ENCODE measurements around the gene ILKAP. TPM values are rescaled to one million over a fixed set of nuclear protein-coding genes. Genes with fewer than 3 reads are reported as not detected.
A peak's percentile ranks its signal among the peaks of the same experiment; 100 is the strongest.

Gene ILKAP
- total RNA-seq, 6 experiments from 2014 or later: 9.8 to 24.3 (median 16.8) TPM

DNA sequence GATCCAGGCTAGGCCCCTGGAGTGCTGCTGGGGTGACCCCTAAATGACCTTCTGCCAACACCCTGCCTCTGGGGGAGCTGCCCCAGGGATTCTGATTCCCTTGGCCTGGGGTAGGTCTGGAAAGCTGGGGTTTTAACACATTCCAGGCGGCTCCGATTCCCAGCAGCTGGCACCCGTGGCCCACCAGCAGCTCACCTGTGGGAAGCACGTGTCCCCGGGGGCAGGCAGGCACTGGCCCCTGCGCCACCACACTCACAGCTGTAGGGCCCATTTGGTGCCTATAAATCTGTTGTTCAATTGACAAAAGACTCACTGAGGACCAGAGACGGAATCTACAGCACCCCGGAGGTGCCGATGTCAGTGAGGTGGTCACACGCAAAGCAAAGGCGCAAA, 69.1 kb downstream of the ILKAP start:
- no peaks in the 10 kb centered on the region for H3K9me3 ChIP-seq
- 95% methylated on average over 4 of the region's 11 CpGs for WGBS (ENCODE audit: insufficient coverage, low coverage, low lambda C conversion rate, missing lambda C conversion rate)
- TF ChIP-seq, protein P1, sequence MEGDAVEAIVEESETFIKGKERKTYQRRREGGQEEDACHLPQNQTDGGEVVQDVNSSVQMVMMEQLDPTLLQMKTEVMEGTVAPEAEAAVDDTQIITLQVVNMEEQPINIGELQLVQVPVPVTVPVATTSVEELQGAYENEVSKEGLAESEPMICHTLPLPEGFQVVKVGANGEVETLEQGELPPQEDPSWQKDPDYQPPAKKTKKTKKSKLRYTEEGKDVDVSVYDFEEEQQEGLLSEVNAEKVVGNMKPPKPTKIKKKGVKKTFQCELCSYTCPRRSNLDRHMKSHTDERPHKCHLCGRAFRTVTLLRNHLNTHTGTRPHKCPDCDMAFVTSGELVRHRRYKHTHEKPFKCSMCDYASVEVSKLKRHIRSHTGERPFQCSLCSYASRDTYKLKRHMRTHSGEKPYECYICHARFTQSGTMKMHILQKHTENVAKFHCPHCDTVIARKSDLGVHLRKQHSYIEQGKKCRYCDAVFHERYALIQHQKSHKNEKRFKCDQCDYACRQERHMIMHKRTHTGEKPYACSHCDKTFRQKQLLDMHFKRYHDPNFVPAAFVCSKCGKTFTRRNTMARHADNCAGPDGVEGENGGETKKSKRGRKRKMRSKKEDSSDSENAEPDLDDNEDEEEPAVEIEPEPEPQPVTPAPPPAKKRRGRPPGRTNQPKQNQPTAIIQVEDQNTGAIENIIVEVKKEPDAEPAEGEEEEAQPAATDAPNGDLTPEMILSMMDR (IDR thresholded peaks at IDR 0.05): no peak
- no peak for TF ChIP-seq POLR2A (IDR thresholded peaks at IDR 0.05)
- no peak overlapping the region for H3K4me3 ChIP-seq
- intact Hi-C loops (cut with DNase I): no loop called here
- no peak overlapping the region for H3K27ac ChIP-seq
- no peak for ATAC-seq
- peaks cover 0 to 6% (median 0%) of the 10 kb centered on the region in 4 donors for H3K4me1 ChIP-seq
- no peaks in the 10 kb centered on the region for H3K27me3 ChIP-seq
- peak in 1 of 3 donors; percentile 27 for DNase-seq
- H3K36me3 ChIP-seq: no peaks in the 10 kb centered on the region

DNA sequence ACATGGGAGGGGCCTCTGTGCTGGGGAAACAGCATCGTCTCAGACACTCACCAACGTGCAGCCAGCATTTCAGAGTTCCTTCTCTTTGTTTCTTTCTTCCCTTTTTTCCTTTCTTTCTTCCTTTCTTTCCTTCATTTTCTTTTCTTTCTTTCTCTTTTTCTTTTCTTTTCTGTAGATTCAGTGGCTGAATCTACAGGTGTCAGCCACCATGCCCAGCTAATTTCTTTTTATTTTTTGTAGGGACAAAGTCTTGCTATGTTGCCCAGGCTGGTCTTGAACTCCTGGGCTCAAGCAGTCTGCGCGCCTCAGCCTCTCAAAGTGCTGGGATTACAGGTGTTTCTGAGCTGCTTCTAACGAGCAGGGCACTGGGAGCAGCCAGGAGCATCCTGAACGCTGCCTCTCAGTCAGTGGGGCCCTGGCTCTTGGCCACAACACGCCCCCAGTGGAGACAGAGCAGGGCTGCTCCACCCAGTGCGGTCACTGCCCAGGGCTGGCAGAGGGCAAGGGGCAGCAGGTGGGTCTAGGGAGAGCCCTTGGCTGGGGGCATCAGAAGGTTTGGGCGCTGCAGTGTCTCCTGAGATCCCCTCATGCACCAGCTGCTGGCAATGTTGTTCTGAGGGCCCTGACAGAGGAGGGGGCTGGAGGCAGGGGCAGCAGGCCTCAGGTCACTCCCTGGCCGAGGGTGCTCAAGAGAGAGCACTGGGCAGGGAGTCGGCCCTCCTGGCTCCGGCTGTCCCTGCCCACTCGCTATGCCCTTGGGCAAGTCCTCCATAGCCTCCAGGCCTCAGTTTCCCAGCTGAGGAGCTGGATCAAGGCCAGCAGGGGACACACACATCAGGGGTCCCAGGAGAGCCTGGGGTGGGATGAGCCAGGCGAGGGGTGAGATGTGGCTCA, 69.7 kb downstream of the ILKAP start:
- 85% methylated on average over 5 of the region's 14 CpGs for WGBS (ENCODE audit: insufficient coverage, low coverage, low lambda C conversion rate, missing lambda C conversion rate)
- no peak for ATAC-seq

DNA sequence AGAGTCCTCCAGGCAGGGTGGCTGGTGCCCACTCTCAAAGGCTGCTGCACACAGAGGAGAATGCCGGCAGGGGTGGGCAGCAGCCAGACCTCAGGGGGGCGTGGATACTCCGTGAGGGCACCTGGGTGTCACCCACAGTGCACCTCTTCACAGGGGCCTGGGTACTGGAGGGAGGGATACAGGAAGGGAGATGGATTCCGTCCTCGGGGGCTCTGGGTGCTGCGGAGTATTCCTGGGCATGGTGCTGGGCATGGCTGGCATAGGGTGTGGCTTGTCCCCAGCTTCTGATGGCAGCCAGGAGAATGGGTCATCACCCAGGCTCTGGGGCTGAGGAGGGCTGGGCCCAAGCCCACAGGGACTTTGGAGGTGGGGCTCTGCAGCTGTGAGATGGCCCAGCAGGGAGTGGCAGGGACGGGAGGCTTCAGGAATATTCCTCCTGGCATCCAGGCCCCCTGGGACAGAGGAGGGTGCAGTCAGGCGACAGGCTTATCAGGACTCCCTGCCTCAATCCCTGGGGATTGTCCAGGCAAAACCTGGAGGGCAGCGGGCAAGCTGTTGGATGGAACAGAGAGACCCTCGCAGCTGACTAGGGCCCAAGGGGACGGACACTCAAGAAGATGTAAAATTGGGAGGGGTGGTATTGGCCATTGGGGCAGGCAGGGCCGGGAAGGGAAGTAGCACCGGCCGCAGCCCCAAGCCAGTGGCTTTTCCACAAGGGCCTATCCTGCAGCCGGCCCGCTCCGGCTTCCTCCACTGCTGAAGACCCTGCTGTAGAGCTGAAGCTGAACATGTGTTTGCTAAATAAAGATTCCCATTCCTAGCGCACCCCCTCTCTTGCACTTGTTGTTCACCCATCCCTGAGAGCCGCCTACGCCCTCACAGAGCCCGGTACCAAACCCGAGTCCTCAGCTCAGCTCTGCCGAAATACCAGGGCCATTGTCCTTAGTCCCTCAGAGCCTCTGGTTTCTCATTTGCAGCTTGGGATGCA, 70.7 kb downstream of the ILKAP start:
- H3K4me1 ChIP-seq: peaks cover 0 to 6% (median 0%) of the 10 kb centered on the region in 4 donors
- no peaks in the 10 kb centered on the region for H3K27me3 ChIP-seq
- TF ChIP-seq, protein P1 (IDR thresholded peaks at IDR 0.05): no peak
- no peak for TF ChIP-seq POLR2A (IDR thresholded peaks at IDR 0.05)
- H3K9me3 ChIP-seq: no peaks in the 10 kb centered on the region
- 79% methylated on average over 11 of the region's 23 CpGs for WGBS (ENCODE audit: insufficient coverage, low coverage, low lambda C conversion rate, missing lambda C conversion rate)
- H3K36me3 ChIP-seq: no peaks in the 10 kb centered on the region
- intact Hi-C loops (cut with DNase I): no loop called here
- ATAC-seq: no peak
- no peak overlapping the region for H3K27ac ChIP-seq
- DNase-seq: peak in 2 of 3 donors; percentile 12 to 42
- no peak overlapping the region for H3K4me3 ChIP-seq

More for the DNA sequence above, 69.7 kb downstream of the ILKAP start:
- Histone ChIP-seq H3K27ac (no peak overlapping the region), H3K36me3 (no peaks in the 10 kb centered on the region), H3K9me3 (no peaks in the 10 kb centered on the region), H3K4me1 (peaks cover 0 to 6% (median 0%) of the 10 kb centered on the region in 4 donors), H3K4me3 (no peak overlapping the region), H3K27me3 (no peaks in the 10 kb centered on the region)
- TF ChIP-seq, protein P1 (IDR thresholded peaks at IDR 0.05): no peak
- no peak for TF ChIP-seq POLR2A (IDR thresholded peaks at IDR 0.05)
- intact Hi-C loops (cut with DNase I): no loop called here
- peak in 2 of 3 donors; percentile 14 to 44 for DNase-seq

DNA sequence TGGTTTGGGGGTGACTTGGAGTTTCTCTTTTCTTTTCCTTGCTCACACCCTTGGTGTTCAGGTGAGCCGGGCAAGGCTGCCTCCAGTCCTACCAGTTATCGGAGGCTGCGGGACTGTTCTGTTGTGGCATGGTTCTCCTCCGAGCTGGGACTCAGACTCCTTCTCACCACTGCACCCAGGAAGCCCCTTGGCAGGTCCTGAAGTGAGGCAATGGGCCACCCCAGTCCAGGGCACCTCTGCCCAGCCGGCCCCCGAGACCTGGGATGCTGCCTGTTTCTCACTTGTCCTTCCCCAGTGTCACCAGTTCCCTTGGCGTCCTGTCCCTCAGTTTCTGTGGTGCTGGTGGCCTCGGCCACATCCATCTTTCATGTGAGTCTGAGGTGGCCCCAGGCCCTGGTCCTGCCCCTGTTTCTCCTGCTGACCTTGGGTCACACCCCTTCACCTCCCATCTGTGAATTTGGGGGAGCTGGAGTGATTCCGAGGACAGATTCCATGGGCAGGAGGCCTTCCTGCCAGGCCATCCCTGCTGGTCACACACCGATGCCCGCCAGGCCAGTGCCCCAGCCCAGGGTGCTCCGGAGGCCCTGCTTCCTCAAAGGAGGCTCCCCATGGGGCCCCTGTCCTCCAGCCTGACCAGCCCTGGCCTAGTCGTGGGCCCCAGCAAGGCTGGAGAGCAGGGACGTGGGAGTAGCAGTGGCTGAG, 71.6 kb downstream of the ILKAP start:
- TF ChIP-seq, protein P1 (IDR thresholded peaks at IDR 0.05): no peak
- no peak for ATAC-seq
- WGBS (ENCODE audit: insufficient coverage, low coverage, low lambda C conversion rate, missing lambda C conversion rate): 80% methylated on average over 1 of the region's 14 CpGs
- intact Hi-C loops (cut with DNase I): no loop called here
- Histone ChIP-seq H3K36me3 (no peaks in the 10 kb centered on the region), H3K4me1 (peaks cover 0 to 3% (median 0%) of the 10 kb centered on the region in 4 donors), H3K27ac (no peak overlapping the region), H3K27me3 (no peaks in the 10 kb centered on the region), H3K4me3 (no peak overlapping the region), H3K9me3 (no peaks in the 10 kb centered on the region)
- peak in 2 of 3 donors; percentile 11 to 44 for DNase-seq
